HG03097 (cell line): Measurements from ENCODE around the gene COLEC12.
"Not testable (repeated sequence)": the region's sequence is repeated elsewhere in the genome, so short reads cannot be mapped to it uniquely, and the experiment has no call there.

ENCODE experiments used
- ATAC-seq: cut with Tn5 transposase; IDR thresholded peaks from one replicate; pipeline ENCODE4 v1.9.1; 2021; ENCODE audit not compliant: unreplicated experiment, low FRiP score

COLEC12 gene

DNA sequence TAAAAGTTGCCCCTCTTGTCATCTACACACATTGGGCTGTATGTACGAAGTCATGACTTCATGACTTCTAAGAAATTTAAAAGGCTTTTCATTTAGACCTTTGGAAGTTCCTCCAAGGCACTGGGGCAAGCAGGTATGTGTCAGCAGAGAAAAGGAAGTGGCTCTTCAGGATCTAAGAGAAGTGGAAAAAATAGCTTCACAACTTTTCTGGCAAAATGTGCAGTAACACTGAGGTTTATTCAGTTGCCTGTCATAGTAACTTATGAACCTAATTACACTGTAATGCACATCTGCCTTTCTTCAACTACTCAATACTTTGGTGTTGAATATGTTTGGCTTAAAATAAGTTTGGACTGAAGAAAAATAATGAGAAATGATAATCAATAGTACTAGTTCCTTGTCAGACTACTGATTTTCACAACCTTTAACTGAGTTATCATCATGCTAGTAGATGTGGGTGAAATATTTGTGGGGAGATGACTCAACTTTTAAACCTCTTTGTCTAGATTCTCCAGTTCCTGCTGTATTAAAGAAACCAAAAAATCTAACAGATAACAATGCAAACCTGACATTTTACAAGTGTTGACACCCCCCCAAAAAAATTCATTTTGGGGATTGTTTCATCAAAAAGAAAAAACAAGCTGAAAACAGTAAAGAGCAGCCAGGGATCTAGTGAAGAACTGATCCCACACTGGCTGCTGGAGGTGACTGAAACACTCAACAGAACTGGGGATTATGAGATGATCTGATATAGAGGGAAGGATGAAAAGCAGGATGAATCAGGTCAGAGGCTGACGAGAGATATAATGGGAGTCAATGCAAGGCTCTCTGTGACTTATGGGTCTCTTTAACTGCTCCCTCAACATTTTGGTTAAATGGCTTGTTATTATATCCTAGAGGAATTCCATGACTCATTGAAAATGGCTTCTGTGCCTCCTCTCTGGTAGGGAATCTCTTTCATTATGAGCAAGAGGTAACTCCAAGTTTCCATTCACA, 84.6 kb downstream of the COLEC12 start:
- ATAC-seq = no peak

DNA sequence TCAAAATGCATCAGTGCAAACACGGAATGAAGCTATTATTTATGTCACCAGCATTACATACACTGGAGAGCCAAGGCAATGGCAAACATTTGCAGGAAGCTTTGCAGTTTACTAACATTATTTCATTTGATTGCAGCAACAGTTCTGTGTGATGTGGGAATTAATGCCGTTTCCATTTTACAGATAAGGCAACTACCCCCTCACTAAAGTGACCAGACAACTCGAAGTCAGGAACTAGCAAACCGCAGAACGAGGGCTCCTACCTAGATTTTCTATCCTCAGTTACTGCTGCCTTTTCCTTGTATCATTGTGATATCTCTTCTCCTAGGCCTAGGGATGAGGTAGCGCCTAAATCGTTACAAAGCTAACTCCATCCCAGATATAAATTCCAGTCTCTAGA, 85.5 kb downstream of the COLEC12 start:
- ATAC-seq = no peak

DNA sequence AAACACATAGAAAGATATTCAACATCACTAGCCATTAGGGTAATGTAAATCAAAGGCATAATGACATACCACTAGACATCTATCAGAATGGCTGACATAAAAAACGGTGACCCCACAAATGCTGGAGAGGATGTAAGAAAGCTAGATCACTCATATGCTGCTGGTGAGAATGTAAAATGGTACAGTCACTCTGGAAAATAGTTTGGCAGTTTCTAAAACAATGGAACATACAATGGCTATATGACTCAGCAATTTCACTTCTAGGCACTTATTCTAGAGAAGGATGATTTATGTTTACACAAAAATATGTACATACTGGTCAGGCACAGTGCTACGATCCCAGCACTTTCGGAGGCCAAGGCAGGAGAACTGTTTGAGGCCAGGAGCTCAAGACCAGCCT, 87.3 kb downstream of the COLEC12 start:
- ATAC-seq = no peak

DNA sequence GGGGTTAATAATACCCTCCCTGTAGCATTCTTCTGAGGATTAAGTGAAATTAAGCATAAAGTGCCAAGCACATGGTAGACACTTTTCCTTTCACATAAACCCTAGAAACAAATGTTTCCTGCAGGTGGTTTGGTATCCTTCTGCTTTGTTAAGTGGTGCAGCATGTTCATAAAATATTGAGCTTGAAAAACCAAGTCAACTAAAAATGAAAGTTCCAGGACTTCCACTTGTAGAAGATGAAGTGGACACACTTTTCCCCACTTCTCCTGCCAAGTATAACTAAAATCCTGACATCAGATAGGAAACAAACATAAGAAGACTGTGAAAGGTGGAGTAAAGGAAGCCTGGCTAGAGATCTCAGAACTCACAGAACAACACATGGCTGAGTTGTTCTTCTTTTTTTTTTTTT, 90.5 kb downstream of the COLEC12 start:
- no peak for ATAC-seq

DNA sequence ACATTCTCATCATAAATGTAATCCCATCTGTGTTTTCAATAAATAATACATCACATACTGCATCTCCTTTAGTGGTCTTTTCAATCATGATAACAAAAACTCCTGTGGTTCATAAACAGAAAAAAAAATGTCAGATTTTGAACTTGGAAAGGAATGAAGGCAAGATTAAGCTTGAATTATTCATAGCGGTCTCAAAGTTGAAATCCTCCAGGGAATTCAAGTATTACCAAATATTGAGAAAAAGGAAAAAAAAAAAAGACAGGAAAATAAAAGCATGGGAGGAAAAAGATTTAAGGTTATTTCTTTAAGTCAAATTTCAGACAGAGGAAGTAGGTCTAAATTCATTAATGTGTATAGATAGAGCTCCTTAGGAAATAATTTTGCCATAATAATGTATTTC, 92.1 kb downstream of the COLEC12 start:
- ATAC-seq = no peak

DNA sequence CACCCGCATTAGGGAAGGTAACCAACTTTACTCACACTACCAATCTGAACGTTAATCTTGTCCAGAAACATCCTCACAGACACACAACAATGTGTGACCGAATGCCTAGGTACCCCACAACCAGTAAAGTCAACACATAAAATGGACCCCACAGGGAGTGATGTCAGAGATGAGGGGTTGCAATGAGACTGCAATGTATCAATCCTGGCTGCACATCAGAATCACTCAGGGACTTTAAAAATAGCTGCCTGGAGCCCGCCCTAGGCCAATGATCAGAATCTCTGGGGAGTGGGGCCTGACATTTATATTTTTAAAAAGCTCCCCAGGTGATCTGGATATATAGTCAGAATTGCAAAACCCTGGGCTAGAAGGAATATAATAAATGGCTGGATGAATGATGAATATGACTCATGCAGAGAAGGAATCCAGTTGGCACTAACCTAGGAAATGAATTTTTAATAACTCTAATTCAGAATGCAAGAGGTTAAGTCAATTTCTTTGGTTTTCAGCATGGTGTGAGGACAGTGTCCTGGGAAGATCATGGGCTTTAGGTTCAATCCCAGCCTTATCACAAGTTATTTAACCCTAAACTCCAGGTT, 92.8 kb downstream of the COLEC12 start:
- ATAC-seq = no peak

DNA sequence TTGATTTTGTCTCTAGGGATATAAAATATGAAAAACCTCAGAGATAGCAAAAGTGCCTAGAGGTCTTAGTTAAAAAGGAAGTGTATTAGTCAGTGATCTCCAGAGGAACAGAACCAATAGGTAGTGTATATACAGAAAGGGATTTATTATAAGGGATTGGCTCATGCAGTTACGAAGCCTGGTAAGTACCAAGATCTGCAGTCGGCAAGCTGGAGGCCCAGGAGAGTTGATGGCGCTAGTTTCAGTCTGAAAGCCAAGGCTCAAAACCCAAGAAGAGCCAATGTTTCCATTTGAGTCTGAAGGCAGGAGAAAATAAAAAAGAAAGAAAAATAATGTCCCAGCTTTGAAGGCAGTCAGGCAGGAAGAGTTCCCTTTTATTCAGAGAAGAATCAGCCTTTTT, 93.3 kb downstream of the COLEC12 start:
- ATAC-seq = no peak

DNA sequence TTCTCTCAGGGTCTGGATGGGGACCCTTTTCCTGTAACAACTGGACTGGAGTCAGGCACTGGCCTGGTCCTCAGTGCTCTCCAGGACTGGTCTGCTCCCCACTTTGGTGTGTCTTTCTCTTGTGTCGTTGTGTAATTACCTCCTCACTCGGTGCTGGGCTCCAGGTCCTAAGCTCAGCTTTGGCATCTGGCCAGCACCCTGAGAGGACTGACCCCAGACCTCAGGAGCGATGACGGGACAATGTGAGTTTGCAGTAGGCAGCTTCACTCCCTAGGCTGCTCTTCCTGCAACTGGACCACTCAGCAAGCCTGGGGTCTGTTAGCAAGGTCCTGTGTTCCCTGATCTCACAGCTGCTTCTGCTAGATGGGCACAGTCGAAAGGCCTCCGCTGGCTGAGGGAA, 93.8 kb downstream of the COLEC12 start:
- ATAC-seq = no peak

DNA sequence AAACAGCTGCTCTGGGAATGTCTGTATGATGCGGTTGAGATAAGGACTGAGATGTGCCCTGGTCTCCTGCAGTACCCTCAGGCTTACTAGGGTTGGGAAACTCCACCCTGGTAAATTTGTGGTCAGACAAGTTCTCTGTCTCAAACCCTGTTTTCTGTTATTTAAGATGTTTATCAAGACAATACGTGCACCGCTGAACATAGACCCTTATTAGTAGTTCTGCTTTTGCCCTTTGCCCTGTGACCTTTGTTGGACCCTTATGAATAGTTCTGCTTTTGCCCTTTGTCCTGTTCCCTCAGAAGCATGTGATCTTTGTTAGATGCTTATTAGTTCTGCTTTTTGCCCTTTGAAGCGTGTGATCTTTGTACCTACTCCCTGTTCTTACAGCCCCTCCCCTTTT, 95.5 kb downstream of the COLEC12 start:
- not testable (repeated sequence) for ATAC-seq

DNA sequence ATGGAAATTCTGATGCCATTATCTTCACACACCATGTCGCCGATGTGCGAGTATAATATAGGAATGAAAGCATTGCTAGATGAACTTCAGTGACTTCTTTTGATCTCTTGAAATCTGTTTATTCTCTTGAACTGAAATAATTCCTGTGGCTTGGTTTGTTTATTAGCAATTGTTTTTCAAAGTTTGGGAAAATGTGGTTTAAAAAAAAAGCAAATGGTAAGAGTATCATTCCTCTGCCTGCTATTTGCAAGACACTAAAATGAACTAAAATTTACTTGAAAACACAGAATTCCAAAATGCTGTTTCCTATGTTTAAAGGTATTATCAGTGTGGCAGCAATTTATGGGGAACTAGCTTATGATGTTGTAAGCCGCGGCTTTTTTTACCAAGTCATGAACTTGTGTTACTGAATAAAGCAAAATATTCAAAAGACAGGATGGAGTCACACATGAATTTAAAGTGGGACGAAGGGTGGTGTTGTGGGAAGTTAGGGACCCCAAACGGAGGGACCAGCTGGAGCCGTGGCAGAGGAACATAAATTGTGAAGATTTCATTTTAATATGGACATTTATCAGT, 96.4 kb downstream of the COLEC12 start:
- ATAC-seq = no peak

DNA sequence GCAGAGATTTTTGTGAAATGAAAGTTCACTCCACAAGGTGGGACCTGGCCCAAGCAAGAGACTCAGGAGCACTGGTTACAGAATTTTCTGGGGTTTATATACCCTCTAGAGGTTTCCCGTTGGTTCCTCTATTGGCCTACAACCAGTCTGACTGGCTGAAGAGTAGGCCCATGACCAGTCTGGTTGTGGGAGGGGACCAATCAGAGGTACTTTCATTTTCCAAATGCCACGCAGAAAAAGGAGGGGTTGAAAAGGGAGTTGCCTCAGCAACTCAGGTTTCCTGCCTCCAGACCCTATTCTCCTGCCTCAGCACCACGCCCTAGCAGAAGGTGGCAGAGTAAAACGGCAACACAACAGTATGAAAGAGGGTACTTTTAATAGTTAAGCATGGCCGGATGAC, 98.4 kb downstream of the COLEC12 start:
- no peak for ATAC-seq

DNA sequence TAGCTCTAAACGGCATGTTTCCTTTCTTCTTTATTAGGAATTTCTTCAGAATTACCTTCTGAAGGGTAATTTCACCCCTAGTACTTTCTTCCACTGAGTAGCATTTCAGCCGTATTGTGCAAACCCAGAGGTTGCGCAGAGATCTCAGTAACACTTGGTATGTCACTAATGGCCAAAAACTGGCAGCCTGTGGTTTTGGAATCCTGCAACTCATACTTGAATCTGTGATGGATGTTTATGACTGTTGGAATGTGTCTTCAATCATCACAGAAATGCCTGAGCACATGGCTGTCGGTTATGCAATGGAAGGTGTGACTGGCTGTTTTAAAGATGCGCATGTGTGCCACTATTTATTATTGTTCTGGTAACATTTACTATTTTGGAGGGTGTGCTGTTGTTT, 100.0 kb downstream of the COLEC12 start:
- ATAC-seq = no peak

DNA sequence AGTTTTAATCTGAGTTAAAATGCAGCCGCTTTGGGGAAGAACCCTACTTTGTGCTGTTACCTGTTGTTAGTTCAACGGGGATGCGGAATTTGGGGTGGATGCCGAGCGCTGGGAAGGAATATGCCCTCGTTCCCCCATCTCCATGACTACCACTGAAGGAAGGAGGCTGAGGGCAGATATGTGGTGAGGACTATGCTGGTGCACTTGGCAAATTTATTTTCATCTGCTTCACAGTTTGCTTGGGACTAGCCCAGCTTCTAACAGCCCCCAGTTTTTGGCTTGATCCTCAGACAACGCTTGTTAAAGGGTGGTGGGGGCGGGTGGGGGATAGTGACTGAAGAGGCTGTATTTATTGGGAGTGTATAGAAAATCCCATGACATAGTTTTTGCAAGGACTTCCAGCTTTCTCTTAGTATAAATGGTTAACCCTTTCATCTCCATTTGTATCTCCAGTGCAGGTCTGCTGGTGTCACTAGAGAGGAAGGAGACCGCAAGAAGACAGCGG, 100.8 kb downstream of the COLEC12 start:
- ATAC-seq = no peak

DNA sequence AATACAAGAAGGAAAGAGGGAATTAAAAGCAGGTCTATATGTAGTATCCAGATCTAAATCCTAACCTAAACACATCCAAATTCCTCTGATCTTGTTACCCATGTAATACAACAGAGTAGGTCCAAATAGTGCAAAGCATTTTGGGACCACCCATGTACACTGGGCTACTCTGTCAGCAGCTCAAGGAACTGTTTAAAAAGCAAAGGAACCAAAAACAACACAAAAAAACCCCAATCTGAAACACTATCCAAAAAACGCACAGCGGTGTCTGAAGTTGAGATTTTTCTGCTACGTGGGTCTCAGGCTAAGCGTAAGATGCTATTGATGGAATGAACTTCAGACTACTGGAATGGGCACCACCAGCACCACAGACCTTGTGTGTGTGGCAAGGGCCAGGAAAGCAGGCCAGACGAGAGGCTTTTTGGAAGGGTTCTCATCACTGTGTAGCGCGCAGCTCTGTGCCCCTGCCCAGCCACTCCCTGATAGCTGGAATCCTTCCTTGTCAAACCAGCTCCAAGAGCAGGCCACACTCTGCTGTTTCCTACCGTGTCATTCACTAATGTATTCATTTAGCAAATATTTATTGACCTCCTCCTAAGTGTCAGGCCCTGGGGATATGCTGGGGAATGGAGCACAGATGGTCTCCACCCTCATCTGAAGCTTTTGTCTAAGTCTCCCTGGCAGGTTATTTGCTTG, 101.4 kb downstream of the COLEC12 start:
- ATAC-seq = no peak

DNA sequence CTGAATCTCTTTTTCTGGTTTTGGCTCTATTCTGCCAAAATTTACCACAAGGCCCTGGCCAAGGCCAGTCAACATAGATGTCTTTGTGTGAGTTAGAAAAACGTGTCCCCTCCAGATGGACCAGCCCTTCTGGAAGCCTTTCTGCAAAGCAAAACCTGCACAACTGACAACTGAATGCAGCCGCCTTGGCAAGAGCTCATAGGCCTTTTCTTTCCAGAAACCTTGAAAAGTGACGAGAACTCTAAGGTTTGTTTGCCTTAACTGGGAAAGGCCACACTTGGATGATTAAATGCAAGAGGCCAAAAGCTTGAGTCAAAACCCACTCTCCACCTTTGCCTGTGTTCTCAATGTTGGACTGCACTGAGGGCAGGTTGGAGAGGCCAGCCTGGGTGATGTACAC, 103.9 kb downstream of the COLEC12 start:
- ATAC-seq = no peak

DNA sequence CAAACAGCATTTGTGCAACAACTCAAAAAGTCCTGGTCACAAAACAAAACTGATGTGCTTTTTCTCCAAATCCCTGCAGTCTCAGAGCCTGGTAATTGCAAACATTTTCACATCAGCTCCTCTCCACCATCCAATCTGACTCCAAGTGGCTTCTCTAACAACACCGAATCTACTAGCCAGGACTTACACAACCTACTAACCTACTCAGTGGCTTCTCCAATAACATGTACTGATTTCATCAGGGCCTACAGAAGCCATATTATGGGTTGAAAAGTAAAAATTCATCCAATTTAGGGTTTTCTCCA, 104.3 kb downstream of the COLEC12 start:
- ATAC-seq = no peak

DNA sequence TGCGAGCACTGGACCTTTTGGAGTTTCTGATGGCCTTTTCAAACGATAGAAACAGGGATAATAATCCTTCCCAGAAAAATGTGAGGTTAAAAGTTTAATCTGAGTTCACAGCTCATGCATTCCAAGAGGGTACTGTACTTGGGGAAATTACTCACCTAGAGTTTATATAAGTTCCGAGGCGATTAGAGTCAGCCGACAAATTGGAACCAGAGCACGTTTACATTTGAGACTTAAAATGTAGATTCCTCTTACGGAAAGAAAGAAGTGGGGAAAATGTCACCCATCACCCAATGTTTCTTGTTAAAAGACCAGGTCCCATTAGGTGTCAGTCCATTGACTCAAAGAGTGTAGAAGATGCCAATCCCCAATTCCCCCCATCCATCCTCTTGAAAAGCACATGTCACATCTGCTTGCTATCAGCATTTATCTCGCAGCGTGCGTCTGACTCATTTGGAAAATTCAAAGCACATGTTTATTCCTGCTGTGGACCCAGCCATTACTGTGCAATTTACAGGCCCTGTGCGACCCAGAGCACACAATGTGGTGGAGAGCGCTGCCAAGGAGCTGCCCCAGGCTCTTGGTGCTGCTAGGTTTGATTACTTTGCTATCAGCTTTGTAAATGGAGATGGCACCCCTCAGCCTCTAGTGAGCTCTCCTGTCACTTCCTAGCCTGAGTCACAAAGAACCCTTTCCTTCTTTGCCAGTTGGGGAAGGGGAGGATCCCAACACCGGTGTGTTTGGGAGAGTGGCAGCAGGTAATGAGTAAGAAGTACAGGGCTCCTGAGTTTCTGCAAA, 104.8 kb downstream of the COLEC12 start:
- no peak for ATAC-seq

DNA sequence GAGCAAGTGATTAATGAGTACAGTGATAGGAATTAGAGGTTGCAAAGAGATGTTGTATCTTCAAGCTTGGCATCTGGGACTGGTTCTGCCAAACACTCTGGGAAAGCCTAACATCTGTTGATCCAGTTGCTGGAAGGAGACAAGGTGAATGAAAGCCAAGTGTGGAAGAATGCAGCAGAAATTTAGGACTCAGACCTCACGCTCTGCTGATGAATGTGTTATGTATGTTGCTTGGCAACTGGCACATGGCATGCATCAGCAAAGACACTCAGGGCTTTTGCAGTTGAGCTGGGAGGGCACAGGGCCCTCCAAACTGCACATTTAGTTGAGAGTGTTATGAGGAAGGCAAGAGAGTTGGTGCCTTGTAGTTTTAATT, 105.5 kb downstream of the COLEC12 start:
- ATAC-seq = no peak

DNA sequence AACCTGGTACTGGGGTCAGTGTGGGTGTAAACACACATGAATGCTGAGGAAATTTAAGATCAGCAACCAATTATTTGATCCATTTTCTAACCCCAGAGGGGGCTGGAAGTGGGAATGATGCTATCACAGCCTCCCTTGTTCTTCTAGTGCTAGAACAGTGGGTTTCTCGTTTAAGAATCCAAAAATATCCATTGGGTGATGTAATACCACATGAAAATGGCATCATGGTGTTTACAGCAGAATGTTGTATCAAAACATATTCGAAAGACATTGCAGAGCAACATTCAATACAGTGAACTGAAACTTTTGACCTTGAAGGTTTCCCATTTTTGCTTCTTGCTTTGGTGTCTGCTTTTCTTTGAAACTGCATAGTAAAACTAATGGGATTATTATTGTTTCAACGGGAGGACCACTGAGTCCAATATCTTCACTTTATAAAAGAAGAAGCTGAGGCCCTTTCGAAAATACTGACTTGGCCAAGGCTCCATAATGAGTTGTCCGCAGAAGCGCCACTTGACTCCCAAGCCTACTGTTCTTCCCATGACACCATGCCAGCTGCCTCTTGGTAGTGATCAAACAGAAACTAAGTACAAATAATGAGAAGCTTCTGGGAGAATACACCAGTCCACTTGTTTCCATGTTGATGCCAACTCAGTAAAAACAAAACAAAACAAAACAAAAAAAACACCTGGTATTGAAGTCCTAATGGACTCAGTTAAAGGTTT, 106.1 kb downstream of the COLEC12 start:
- ATAC-seq = no peak

DNA sequence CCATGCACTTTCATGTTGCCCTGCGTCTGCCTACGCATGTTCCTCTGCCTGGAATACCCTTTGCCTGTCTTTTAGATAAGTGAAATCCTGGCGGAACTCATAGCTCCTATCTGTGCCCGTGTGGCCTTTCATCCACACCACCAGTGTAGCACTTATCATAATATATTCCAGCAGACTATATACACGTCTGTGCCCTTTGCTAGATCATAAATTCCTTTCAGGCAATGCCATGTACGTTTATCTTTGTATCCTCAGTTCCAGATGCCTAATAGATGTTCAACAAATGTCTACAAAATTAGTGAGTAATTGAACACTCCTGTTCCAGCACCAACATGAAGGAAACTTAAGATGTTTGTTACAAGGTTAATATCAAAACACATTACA, 106.9 kb downstream of the COLEC12 start:
- no peak for ATAC-seq
